ENCODE data around the gene CNR2.

The CNR2 gene

GRCh38 chr1:23922321-23922943 lies 9.3 kb upstream of the CNR2 start:
- TF ChIP-seq, protein P1, sequence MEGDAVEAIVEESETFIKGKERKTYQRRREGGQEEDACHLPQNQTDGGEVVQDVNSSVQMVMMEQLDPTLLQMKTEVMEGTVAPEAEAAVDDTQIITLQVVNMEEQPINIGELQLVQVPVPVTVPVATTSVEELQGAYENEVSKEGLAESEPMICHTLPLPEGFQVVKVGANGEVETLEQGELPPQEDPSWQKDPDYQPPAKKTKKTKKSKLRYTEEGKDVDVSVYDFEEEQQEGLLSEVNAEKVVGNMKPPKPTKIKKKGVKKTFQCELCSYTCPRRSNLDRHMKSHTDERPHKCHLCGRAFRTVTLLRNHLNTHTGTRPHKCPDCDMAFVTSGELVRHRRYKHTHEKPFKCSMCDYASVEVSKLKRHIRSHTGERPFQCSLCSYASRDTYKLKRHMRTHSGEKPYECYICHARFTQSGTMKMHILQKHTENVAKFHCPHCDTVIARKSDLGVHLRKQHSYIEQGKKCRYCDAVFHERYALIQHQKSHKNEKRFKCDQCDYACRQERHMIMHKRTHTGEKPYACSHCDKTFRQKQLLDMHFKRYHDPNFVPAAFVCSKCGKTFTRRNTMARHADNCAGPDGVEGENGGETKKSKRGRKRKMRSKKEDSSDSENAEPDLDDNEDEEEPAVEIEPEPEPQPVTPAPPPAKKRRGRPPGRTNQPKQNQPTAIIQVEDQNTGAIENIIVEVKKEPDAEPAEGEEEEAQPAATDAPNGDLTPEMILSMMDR (IDR thresholded peaks at IDR 0.05): no peak
- Mint-ChIP-seq H3K36me3 (ENCODE audit: low read depth) (no peaks in the 10 kb centered on the region), H3K4me1 (no peaks in the 10 kb centered on the region), H3K4me3 (no peak overlapping the region), H3K27ac (no peak overlapping the region), H3K9me3 (no peaks in the 10 kb centered on the region), H3K27me3 (ENCODE audit: low read depth, poor library complexity) (peaks cover 32% of the 10 kb centered on the region)
- DNase-seq: no peak

GRCh38 chr1:23916209-23917131 lies 3.3 kb upstream of the CNR2 start:
- H3K27me3 Mint-ChIP-seq (ENCODE audit: low read depth, poor library complexity): peaks cover 7% of the 10 kb centered on the region
- H3K36me3 Mint-ChIP-seq (ENCODE audit: low read depth): no peaks in the 10 kb centered on the region
- no peak overlapping the region for H3K27ac Mint-ChIP-seq
- H3K9me3 Mint-ChIP-seq: no peaks in the 10 kb centered on the region
- H3K4me3 Mint-ChIP-seq: no peak overlapping the region
- peak; percentile 64 for DNase-seq
- peaks cover 18% of the 10 kb centered on the region for H3K4me1 Mint-ChIP-seq
- TF ChIP-seq, protein P1 (IDR thresholded peaks at IDR 0.05): peak; percentile 68

GRCh38 chr1:23915466-23915865 lies 2.3 kb upstream of the CNR2 start:
- Mint-ChIP-seq H3K4me1 (peaks cover 28% of the 10 kb centered on the region), H3K27ac (no peak overlapping the region), H3K4me3 (no peak overlapping the region), H3K9me3 (no peaks in the 10 kb centered on the region), H3K36me3 (ENCODE audit: low read depth) (no peaks in the 10 kb centered on the region), H3K27me3 (ENCODE audit: low read depth, poor library complexity) (peaks cover 11% of the 10 kb centered on the region)
- TF ChIP-seq, protein P1 (IDR thresholded peaks at IDR 0.05): no peak
- DNase-seq: no peak

DNA sequence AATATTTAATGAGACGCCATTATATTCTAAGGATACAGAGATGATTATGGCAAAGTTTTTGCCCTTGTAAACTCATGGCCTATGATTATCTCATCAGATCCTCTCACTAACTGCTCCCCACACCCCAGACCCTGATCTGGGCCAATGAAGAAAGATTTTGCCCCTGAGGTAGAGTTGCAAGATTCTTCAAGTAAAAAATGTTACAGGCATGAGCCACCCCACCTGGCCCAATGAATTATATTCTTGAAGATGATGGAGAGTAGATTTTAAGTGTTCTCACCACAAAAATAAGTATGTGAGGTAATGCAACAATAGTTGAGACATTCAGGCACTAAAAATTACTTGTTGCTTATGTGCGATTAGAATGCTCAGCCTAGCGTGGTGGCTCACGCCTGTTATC lies 1.8 kb upstream of the CNR2 start:
- Mint-ChIP-seq H3K27me3 (ENCODE audit: low read depth, poor library complexity) (peaks cover 11% of the 10 kb centered on the region), H3K27ac (no peak overlapping the region), H3K9me3 (no peaks in the 10 kb centered on the region), H3K4me3 (no peak overlapping the region), H3K36me3 (ENCODE audit: low read depth) (no peaks in the 10 kb centered on the region), H3K4me1 (peaks cover 34% of the 10 kb centered on the region)
- TF ChIP-seq, protein P1 (IDR thresholded peaks at IDR 0.05): no peak
- no peak for DNase-seq

GRCh38 chr1:23911921-23912320 lies 1.2 kb downstream of the CNR2 start:
- Mint-ChIP-seq H3K27ac (peak overlapping the region; percentile 88), H3K36me3 (ENCODE audit: low read depth) (no peaks in the 10 kb centered on the region), H3K4me1 (peaks cover 46% of the 10 kb centered on the region), H3K4me3 (no peak overlapping the region), H3K9me3 (no peaks in the 10 kb centered on the region), H3K27me3 (ENCODE audit: low read depth, poor library complexity) (peaks cover 17% of the 10 kb centered on the region)
- no peak for DNase-seq
- TF ChIP-seq, protein P1 (IDR thresholded peaks at IDR 0.05): no peak

Data from nephron progenitor cell (in vitro differentiated cells).